Peyer's patch (tissue), 4 donors: ENCODE data around the gene FBXO48. TPM values are rescaled to one million over a fixed set of nuclear protein-coding genes. Genes with fewer than 3 reads are reported as not detected.

Experiments
- DNase-seq, 3 donors: peaks; one replicate each; pipeline ENCODE4 v3.0.0-alpha.2; 2017 to 2019
- H3K27ac ChIP-seq, 4 donors: fragments of 200-600 bp; sonication (generic); one replicate each; pipeline ENCODE4 v1.5.1; 2016 to 2019
- H3K27me3 ChIP-seq, 2 donors: fragments of 200-600 bp; sonication (generic); one replicate each; pipeline ENCODE4 v1.5.1; 2019
- H3K36me3 ChIP-seq, 3 donors: fragments of 200-600 bp; sonication (generic); one replicate each; pipeline ENCODE4 v1.5.1; 2016 to 2019
- H3K4me1 ChIP-seq, 4 donors: fragments of 200-600 bp; sonication (generic); one replicate each; pipeline ENCODE4 v1.5.1; 2016 to 2019
- H3K4me3 ChIP-seq, 4 donors: fragments of 200-600 bp; sonication (generic); 1 replicate in 3 of 4; 2 replicates in 1 of 4; pipeline ENCODE4 v1.5.1; 2016 to 2019; ENCODE audit warnings: mild to moderate bottlenecking in 1 of 4
- H3K9me3 ChIP-seq, 4 donors: fragments of 200-600 bp; sonication (generic); one replicate each; pipeline ENCODE4 v1.5.1; 2016 to 2019; ENCODE audit warnings: mild to moderate bottlenecking in 1 of 4
- CTCF ChIP-seq, 6 experiments: fragments of 450-650 bp in 4 of 6; fragments of 200-600 bp in 2 of 6; sonication (generic) in 1 of 6; IDR thresholded peaks; one replicate each; pipeline ENCODE4 v1.5.1; 2017 to 2019; ENCODE audit warnings: antibody characterized with exemption in 6 of 6, mild to moderate bottlenecking in 3 of 6, moderate library complexity in 1 of 6
- POLR2A ChIP-seq, 2 donors: fragments of 450-650 bp; IDR thresholded peaks; one replicate each; pipeline ENCODE4 v1.5.1; 2017; ENCODE audit warnings: antibody characterized with exemption in 2 of 2, mild to moderate bottlenecking in 2 of 2, moderate library complexity in 2 of 2
- total RNA-seq, 4 donors: library from RNA; depleted of rRNA; stranded (reverse); fragments of >200 nt; gene quantifications; one replicate each; pipeline ENCODE4 v1.1.0, GENCODE V29; 2016

Gene FBXO48
- total RNA-seq, 4 donors from 2014 or later, result 0.83 to 2.6 (median 1.4) TPM

- no peak for DNase-seq
- H3K27ac ChIP-seq, result no peak overlapping the region
- no peak overlapping the region for H3K4me3 ChIP-seq
- TF ChIP-seq POLR2A (IDR thresholded peaks at IDR 0.05), result no peak
- no peak for TF ChIP-seq CTCF (IDR thresholded peaks at IDR 0.05)
- H3K27me3 ChIP-seq, result no peaks in the 10 kb centered on the region
- H3K36me3 ChIP-seq, result no peaks in the 10 kb centered on the region
- no peaks in the 10 kb centered on the region for H3K9me3 ChIP-seq
- no peaks in the 10 kb centered on the region for H3K4me1 ChIP-seq
Observed at GRCh38 chr2:68506170-68506569, 39.1 kb upstream of the FBXO48 start.

GRCh38 chr2:68505603-68506159 is 38.6 kb upstream of the FBXO48 start:
- Histone ChIP-seq H3K4me1 (no peaks in the 10 kb centered on the region), H3K4me3 (no peak overlapping the region), H3K9me3 (no peaks in the 10 kb centered on the region), H3K27ac (no peak overlapping the region), H3K27me3 (no peaks in the 10 kb centered on the region), H3K36me3 (no peaks in the 10 kb centered on the region)
- DNase-seq, result no peak
- TF ChIP-seq CTCF (IDR thresholded peaks at IDR 0.05) (no peak), POLR2A (IDR thresholded peaks at IDR 0.05) (no peak)

GRCh38 chr2:68501768-68502167 is 34.7 kb upstream of the FBXO48 start:
- H3K27ac ChIP-seq, result no peak overlapping the region
- H3K9me3 ChIP-seq, result no peaks in the 10 kb centered on the region
- TF ChIP-seq CTCF (IDR thresholded peaks at IDR 0.05) (no peak), POLR2A (IDR thresholded peaks at IDR 0.05) (no peak)
- no peaks in the 10 kb centered on the region for H3K36me3 ChIP-seq
- no peaks in the 10 kb centered on the region for H3K4me1 ChIP-seq
- DNase-seq, result no peak
- H3K27me3 ChIP-seq, result no peaks in the 10 kb centered on the region
- no peak overlapping the region for H3K4me3 ChIP-seq

- Histone ChIP-seq H3K4me1 (no peaks in the 10 kb centered on the region), H3K9me3 (no peaks in the 10 kb centered on the region), H3K27ac (no peak overlapping the region), H3K4me3 (no peak overlapping the region), H3K36me3 (no peaks in the 10 kb centered on the region), H3K27me3 (no peaks in the 10 kb centered on the region)
- DNase-seq, result no peak
- TF ChIP-seq POLR2A (IDR thresholded peaks at IDR 0.05) (no peak), CTCF (IDR thresholded peaks at IDR 0.05) (no peak)
Observed at GRCh38 chr2:68500649-68501048, 33.6 kb upstream of the FBXO48 start.

GRCh38 chr2:68499133-68499532 is 32.0 kb upstream of the FBXO48 start:
- Histone ChIP-seq H3K27ac (no peak overlapping the region), H3K36me3 (no peaks in the 10 kb centered on the region), H3K27me3 (no peaks in the 10 kb centered on the region), H3K4me1 (no peaks in the 10 kb centered on the region), H3K4me3 (no peak overlapping the region), H3K9me3 (no peaks in the 10 kb centered on the region)
- DNase-seq, result no peak
- TF ChIP-seq POLR2A (IDR thresholded peaks at IDR 0.05), result no peak
- no peak for TF ChIP-seq CTCF (IDR thresholded peaks at IDR 0.05)

- Histone ChIP-seq H3K27me3 (no peaks in the 10 kb centered on the region), H3K4me1 (no peaks in the 10 kb centered on the region), H3K4me3 (no peak overlapping the region), H3K36me3 (no peaks in the 10 kb centered on the region), H3K27ac (no peak overlapping the region), H3K9me3 (no peaks in the 10 kb centered on the region)
- TF ChIP-seq POLR2A (IDR thresholded peaks at IDR 0.05) (no peak), CTCF (IDR thresholded peaks at IDR 0.05) (no peak)
- DNase-seq, result no peak
Observed at GRCh38 chr2:68491582-68491981, 24.5 kb upstream of the FBXO48 start.
